NCI-H345 treated with DMSO at 0.1 percent for 48 hours (cell line): ENCODE data around the gene ATPAF2.

Experiments used
- DNase-seq: peaks from one replicate; lab custom pipeline; 2025; ENCODE audit not compliant: unreplicated experiment; lab: John Stamatoyannopoulos, UW

ATPAF2 gene

GRCh38 chr17:17987901-17988300 is 51.1 kb downstream of the ATPAF2 start:
- no peak for DNase-seq

DNA sequence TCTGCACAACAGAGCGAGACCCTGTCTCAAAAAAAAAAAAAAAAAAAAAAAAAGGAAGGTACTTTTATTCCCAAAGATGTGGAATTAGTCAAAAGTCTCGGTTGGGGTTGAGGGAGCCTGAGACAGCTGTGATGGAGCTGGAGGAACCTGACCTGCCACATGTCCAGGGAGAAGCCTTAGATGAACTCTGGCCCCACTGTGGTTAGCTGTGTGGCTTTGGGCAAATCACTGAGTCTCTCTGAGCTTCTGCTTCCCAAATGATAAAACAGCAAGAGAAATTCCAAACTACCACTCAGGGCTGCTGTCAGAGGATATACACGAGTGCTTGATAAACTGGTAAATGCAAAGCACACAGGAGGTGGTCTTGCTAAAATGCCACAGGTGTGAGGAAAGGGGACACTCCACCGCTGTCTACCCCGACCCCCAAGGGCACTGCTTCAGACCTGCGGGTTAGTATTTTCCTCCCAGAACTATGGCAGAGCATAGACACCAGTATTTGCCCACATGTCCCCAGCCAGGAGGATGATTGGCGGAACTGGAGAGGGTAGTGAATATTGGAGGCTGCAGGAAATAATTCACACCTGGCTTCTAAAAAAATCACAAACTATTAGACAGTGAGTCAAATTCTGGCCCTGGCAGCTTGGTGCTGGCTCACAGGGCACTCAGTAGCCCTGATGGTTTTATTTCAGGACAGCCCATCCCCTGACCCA is 51.6 kb downstream of the ATPAF2 start:
- no peak for DNase-seq

DNA sequence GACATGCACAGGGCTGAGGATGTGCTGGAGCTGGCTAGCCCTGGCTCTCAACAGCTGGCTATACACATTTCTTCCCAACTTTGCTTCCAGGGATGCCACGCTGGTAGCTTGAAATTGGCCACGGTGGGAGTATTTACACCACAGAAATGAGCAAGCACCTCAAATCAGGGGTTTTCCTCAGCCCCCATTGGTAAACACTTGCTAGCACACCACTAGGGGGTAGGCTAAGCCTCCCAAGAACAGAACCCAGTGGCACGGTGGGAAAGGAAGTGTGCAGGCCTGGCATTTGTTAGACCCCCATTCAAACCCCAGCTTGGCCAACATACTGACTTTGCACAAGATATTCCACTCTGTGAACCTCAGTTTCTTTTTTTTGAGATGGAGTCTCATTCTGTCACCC is 53.4 kb downstream of the ATPAF2 start:
- no peak for DNase-seq

GRCh38 chr17:17985153-17985552 is 53.8 kb downstream of the ATPAF2 start:
- no peak for DNase-seq

DNA sequence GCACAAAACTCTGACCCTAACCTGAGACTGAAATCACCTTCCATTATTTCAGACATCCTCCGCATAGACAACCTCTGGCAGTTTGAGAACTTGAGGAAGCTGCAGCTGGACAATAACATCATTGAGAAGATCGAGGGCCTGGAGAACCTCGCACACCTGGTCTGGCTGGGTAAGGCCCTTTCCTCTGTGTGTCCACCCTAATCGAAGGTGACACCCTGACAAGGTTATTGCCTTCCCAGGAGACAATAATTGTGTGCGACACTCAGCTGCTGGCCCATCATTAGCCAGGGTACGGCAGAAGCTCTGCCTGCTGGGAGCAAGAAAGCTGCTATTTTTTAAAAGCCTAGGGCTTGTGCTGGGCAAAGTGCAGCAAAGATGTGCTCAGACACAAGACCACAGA is 55.2 kb downstream of the ATPAF2 start:
- DNase-seq, result no peak

- no peak for DNase-seq
Measured at GRCh38 chr17:17983376-17983775, 55.6 kb downstream of the ATPAF2 start.

- no peak for DNase-seq
Measured at GRCh38 chr17:17982801-17983200, 56.2 kb downstream of the ATPAF2 start.

DNA sequence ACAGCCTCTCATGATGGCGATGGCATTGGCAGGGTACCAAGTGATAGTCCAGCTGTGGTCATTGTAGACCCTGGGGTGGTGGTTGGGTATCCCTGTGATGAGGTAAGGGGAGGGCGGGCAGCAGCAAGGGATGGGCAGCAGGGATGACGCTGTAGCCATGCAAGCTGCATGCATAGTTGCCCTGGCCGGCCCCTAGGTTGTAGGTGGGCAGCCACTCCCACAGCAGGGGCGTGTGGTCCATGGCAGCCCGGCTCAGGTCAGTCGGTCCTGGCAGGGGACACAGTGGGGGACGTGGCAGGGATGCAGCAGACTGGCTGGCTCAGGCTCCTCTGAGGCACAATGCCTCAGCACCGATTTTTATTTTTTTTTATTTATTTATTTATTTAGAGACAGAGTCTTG is 57.6 kb downstream of the ATPAF2 start:
- no peak for DNase-seq

DNA sequence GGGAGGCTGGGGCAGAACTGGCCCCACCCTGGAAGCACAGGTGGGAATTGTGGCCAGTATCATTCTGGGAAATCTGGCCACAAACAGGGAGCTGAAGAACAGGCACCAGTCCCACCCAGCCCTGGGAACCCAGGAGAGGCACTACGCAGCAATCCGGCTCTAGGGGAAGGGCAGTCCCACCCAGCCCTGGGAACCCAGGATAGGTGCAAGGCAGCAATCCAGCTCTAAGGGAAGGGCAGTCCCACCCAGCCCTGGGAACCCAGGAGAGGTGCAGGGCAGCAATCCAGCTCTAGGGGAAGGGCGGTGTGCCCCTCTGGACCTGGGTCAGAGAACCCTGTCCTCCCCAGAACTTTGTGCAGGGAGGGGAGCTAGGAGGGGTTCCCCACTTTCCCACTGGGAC is 59.2 kb downstream of the ATPAF2 start:
- no peak for DNase-seq

- no peak for DNase-seq
Measured at GRCh38 chr17:17978481-17979424, 60.2 kb downstream of the ATPAF2 start.

GRCh38 chr17:17976931-17977570 is 61.9 kb downstream of the ATPAF2 start:
- DNase-seq, result no peak

DNA sequence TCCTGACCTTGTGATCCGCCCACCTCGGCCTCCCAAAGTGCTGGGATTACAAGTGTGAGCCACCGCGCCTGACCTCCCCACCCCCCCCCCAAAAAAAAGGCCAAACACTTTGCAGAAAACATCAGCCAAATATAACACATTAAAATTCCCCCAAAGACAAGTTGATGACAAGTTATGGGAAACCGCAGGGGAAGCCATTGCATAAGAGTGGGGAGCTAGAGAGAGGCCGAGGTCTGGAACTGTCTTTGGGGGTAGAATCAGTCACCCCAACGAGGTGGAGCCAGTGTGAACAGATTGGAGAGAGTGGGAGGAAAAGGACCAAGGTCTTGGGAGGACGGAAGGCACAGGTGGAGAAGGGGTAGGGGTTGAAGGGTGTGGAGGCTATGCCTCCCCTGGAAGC is 63.5 kb downstream of the ATPAF2 start:
- DNase-seq, result no peak

GRCh38 chr17:17972952-17973254 is 66.1 kb downstream of the ATPAF2 start:
- no peak for DNase-seq

DNA sequence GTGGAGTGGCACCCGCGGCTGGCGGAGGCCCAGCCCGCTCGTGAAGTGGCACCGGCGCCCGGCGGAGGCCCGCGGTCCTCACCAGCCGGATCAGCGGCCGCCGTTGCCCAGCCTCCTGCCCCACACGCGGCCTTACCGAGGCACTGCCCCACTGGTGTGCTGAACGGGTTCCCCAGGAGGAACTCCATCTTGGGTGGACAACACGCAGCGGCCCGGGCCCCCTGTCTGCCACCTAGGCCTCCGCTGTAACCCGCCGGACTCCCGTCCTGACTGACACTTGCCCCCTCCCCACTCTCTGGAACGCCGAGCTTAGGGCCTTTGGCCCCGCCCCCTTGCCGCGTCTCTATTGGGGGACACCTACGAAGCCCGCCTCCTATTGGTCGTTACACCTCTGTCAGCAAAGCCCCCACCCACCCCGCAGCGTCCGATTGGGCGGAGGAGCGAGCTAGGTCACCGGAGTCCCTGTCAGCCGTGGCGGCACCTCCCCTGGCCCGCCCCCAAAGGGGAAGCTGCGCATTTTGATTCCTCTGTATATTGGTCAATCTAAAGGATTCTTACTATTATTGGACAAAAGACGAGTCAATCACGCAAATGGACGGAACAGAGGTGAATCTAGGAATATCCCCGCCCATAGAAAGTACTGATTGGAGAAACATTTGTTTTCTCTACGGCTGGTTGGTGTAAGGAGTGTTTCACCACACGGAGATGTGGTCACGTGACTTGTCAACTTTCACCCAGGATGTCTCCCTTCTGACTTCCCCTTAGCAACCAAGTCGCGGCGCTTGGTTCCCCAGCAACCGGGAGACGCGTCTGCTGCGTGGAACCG is 66.6 kb downstream of the ATPAF2 start, which contains the start of the genes DRC3 and TOM1L2:
Gene DRC3 (plus strand): TSS at position 737 of the 826 bp plus-strand sequence. CDS start 4,737 bp downstream, outside the sequence.
Gene TOM1L2 (minus strand): TSS at position 275 of the 826 bp plus-strand sequence. CDS start 87 bp downstream, at position 188.
- peak; percentile 99 for DNase-seq

DNA sequence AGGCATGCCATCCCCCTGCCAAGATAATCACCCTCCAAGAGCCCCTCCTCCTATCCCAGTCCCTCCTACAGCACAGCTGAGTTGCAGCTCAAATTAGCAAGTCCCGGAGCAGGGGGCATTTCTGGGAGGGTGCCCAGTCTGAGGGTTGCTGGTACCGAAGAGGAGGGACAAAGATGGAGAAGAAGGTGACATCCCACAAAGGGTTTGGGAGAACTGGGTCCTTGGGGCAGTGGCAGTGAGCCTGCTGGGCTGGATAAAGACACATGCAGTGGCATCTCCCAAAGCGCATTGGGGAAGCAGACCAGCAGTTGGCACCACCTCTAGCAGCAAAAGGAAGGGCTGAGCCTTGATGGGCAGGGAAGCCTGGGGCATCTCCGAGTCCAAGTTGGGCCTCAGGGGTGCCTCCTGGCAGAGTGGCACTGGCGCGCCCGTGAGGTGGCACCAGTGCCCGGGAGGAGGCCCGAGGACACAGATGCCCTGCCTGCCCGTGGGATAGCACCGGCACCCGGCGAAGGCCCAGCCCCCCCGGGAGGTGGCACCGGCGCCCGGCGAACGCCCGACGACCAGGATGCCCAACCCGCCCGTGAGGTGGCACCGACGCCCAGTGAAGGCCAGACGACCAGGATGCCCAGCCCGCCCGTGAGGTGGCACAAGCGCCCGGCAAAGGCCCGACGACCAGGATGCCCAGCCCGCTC is 67.4 kb downstream of the ATPAF2 start:
- no peak for DNase-seq

- no peak for DNase-seq
Measured at GRCh38 chr17:17970699-17971430, 68.1 kb downstream of the ATPAF2 start.
